IPS DF 4.7 (cell line): ENCODE results near the gene CCDC50.
A peak's percentile ranks its signal among the peaks of the same experiment; 100 is the strongest.

Source experiments
- DNase-seq: peaks from one replicate; pipeline ENCODE4 v3.0.0-alpha.2; 2013; ENCODE audit warnings: low spot score; ENCODE audit errors: extremely low read depth

Gene CCDC50

GRCh38 chr3:191328962-191329653 is at the start of gene CCDC50:
CCDC50 (plus strand) TSS chr3:191329394; CDS start chr3:191329675, 281 bp downstream.
- DNase-seq = no peak

GRCh38 chr3:191280111-191280510 is 49.1 kb upstream of the CCDC50 start:
- no peak for DNase-seq

GRCh38 chr3:191280882-191281281 is 48.3 kb upstream of the CCDC50 start:
- DNase-seq = no peak

GRCh38 chr3:191282251-191283185 is 46.7 kb upstream of the CCDC50 start:
- DNase-seq = no peak

- DNase-seq = no peak
Observed at GRCh38 chr3:191283400-191283799, 45.8 kb upstream of the CCDC50 start.

GRCh38 chr3:191290311-191291025 is 38.7 kb upstream of the CCDC50 start:
- no peak for DNase-seq

- DNase-seq = no peak
Observed at GRCh38 chr3:191292243-191293015, 36.8 kb upstream of the CCDC50 start.

- no peak for DNase-seq
Observed at GRCh38 chr3:191294291-191294690, 34.9 kb upstream of the CCDC50 start.

- no peak for DNase-seq
Observed at GRCh38 chr3:191296041-191296541, 33.1 kb upstream of the CCDC50 start.

- DNase-seq = no peak
Observed at GRCh38 chr3:191298846-191299245, 30.3 kb upstream of the CCDC50 start.

GRCh38 chr3:191300422-191300821 is 28.8 kb upstream of the CCDC50 start:
- DNase-seq = no peak

GRCh38 chr3:191301017-191301416 is 28.2 kb upstream of the CCDC50 start:
- no peak for DNase-seq

- peak; percentile 7 for DNase-seq
Observed at GRCh38 chr3:191301782-191302411, 27.3 kb upstream of the CCDC50 start.

GRCh38 chr3:191302451-191302850 is 26.7 kb upstream of the CCDC50 start:
- no peak for DNase-seq

GRCh38 chr3:191303596-191303995 is 25.6 kb upstream of the CCDC50 start:
- DNase-seq = no peak

- DNase-seq = no peak
Observed at GRCh38 chr3:191306428-191306827, 22.8 kb upstream of the CCDC50 start.

- DNase-seq = no peak
Observed at GRCh38 chr3:191307341-191307740, 21.9 kb upstream of the CCDC50 start.

GRCh38 chr3:191313296-191313695 is 15.9 kb upstream of the CCDC50 start:
- DNase-seq = no peak

- DNase-seq = no peak
Observed at GRCh38 chr3:191314109-191314728, 15.0 kb upstream of the CCDC50 start.
